ENCODE measurements around the gene CHFR.
"Not testable (repeated sequence)": the region's sequence is repeated elsewhere in the genome, so short reads cannot be mapped to it uniquely, and the experiment has no call there.

The CHFR gene

GRCh38 chr12:132840536-132840935, 46.9 kb downstream of the CHFR start:
- DNase-seq (ENCODE audit: low read depth in 3 of 3, low spot score in 1 of 3) = no peak

GRCh38 chr12:132839558-132840235, 47.7 kb downstream of the CHFR start:
- no peak for DNase-seq (ENCODE audit: low read depth in 3 of 3, low spot score in 1 of 3)

DNA sequence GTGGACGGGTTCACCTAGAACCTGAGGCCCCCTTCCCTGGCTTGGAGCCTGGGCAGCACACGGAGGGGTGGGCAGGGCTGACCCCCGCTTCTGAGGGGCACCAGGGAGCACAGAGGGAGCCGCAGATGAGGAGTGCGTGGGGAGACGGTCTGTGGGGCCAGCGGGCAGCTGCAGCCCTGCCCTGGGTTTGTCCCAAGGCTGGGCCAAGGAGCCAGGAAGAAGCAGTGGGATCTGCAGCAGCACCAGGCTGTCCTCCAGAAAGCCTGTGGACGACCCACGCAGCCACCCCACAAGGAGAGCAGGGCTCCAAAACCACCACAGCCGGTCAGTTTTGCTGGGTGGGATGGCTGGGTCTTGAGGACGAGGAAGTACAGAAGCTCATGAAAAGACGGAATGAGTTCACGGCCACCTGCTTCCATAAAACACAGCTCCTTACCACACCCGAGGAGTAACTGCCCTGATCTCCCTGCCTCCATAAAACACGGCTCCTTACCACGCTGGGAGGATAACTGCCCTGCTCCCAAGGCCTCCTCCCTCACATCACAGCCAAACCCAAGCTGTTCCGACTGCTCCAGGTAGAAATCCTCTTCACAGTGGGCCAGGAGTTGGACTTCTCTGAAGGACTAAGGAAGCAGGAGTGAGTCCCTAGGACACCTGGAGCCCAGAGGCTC, 48.9 kb downstream of the CHFR start:
- no peak for DNase-seq (ENCODE audit: low read depth in 3 of 3, low spot score in 1 of 3)

GRCh38 chr12:132837693-132838409, 49.6 kb downstream of the CHFR start:
- no peak for DNase-seq (ENCODE audit: low read depth in 3 of 3, low spot score in 1 of 3)

- no peak for DNase-seq (ENCODE audit: low read depth in 3 of 3, low spot score in 1 of 3)
Measured at GRCh38 chr12:132836795-132837331, 50.5 kb downstream of the CHFR start.

- DNase-seq (ENCODE audit: low read depth in 3 of 3, low spot score in 1 of 3) = not testable (repeated sequence)
Measured at GRCh38 chr12:132836230-132836629, 51.2 kb downstream of the CHFR start.

- no peak for DNase-seq (ENCODE audit: low read depth in 3 of 3, low spot score in 1 of 3)
Measured at GRCh38 chr12:132835076-132836025, 52.1 kb downstream of the CHFR start.

GRCh38 chr12:132834181-132834711, 53.2 kb downstream of the CHFR start:
- no peak for DNase-seq (ENCODE audit: low read depth in 3 of 3, low spot score in 1 of 3)

DNA sequence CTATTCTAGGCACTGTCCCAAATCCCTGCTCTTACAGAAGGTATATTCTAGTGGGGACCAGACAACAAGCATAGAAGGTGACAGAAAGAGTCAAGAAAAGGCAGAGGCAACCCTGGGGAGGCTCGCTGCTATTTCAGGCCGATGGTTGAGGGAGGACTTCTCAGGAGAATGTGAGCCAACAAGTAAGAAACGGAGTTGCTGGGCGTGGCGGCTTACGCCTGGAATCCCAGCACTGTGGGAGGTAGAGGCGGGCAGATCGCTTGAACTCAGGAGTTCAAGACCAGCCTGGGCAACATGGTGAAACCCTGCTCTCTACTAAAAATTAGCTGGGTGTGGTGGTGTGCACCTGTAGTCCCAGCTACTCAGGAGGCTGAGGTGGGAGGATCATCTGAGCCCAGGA, 54.1 kb downstream of the CHFR start:
- DNase-seq (ENCODE audit: low read depth in 3 of 3, low spot score in 1 of 3) = no peak

DNA sequence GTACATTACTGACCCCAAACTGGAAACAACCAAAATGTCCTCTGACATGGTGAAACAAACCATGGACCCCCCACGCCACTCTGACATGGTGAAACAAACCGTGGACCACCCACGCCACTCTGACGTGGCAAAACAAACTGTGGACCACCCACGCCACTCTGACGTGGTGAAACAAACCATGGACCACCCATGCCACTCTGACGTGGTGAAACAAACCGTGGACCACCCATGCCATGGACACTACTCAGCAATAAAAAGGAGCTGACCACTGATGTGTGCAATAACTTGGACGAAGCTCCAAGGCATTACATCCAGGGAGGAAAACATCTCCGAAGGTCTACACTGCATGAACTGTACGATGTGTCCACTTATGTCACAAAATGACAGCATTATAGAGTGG, 55.6 kb downstream of the CHFR start:
- DNase-seq (ENCODE audit: low read depth in 3 of 3, low spot score in 1 of 3) = no peak

GRCh38 chr12:132828706-132829534, 58.5 kb downstream of the CHFR start, which contains the start of gene GOLGA3:
TSS of gene GOLGA3 (minus strand) at chr12:132828869. CDS start at chr12:132822128, 6,741 bp downstream.
- peak; percentile 88 to 94 (median 93) for DNase-seq (ENCODE audit: low read depth in 3 of 3, low spot score in 1 of 3)

- peak in 1 of 3 donors; percentile 25 for DNase-seq (ENCODE audit: low read depth in 3 of 3, low spot score in 1 of 3)
Measured at GRCh38 chr12:132827763-132828703, 59.4 kb downstream of the CHFR start.

DNA sequence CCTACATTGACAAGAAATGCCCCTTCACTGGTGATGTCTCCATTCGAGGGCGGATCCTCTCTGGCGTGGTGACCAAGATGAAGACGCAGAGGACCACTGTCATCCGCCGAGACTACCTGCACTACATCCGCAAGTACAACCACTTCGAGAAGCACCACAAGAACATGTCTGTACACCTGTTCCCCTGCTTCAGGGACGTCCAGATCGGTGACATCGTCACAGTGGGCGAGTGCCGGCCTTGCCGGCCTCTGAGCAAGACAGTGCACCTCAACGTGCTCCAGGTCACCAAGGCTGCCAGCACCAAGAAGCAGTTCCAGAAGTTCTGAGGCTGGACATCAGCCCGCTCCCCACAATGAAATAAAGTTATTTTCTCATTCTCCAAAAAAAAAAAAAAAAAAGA, 61.5 kb downstream of the CHFR start:
- DNase-seq (ENCODE audit: low read depth in 3 of 3, low spot score in 1 of 3) = no peak

DNA sequence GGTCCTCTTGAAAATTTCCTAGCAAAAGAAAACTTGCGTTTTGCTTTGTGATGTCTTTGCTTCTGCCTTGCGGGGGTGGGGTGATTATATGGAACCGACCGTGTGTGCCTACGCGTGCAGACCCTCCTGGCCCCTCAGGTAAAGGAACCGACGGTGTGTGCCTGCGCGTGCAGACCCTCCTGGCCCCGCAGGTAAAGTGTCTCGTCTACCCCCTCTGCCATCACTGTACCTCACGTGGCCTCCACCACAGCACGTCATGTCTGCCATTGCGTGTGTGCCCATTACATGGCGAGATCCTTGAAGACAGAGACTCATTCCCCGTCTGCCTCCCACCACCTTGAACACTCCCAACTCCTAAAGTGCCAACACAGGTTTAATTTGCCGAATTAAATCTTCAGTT, 62.3 kb downstream of the CHFR start:
- DNase-seq (ENCODE audit: low read depth in 3 of 3, low spot score in 1 of 3) = no peak

- DNase-seq (ENCODE audit: low read depth in 3 of 3, low spot score in 1 of 3) = no peak
Measured at GRCh38 chr12:132824053-132824452, 63.4 kb downstream of the CHFR start.

GRCh38 chr12:132818562-132818961, 68.8 kb downstream of the CHFR start:
- DNase-seq (ENCODE audit: low read depth in 3 of 3, low spot score in 1 of 3) = no peak

- no peak for DNase-seq (ENCODE audit: low read depth in 3 of 3, low spot score in 1 of 3)
Measured at GRCh38 chr12:132814232-132814631, 73.2 kb downstream of the CHFR start.

DNA sequence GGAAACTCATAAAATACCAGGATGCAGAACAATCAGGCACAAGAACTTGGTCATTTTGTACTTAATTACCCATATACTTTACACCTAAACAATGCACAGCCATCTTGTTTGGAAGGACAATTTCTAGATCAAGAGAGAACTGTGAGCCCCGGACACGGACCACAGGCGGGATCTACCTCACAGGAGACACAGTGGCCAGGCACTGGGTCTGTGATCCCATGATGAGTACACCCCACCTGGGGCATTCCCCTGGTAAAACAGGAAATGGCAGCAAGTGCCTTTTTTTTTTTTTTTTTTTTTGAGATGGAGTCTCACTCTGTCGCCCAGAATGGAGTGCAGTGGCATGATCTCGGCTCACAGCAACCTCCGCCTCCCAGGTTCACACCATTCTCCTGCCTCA, 74.0 kb downstream of the CHFR start:
- no peak for DNase-seq (ENCODE audit: low read depth in 3 of 3, low spot score in 1 of 3)

Measured in stimulated activated CD4-positive, alpha-beta T cell treated with anti-CD3 and anti-CD28 coated beads, TNF-alpha, amount 100 ng/mL, for 1 hour (primary cell).